ENCODE data around the gene NTSR1.

Gene NTSR1

DNA sequence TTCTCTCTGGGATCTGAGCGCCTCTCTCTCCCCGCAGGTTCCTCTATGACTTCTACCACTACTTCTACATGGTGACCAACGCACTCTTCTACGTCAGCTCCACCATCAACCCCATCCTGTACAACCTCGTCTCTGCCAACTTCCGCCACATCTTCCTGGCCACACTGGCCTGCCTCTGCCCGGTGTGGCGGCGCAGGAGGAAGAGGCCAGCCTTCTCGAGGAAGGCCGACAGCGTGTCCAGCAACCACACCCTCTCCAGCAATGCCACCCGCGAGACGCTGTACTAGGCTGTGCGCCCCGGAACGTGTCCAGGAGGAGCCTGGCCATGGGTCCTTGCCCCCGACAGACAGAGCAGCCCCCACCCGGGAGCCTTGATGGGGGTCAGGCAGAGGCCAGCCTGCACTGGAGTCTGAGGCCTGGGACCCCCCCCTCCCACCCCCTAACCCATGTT lies 51.4 kb downstream of the NTSR1 start:
- DNase-seq, result no peak

DNA sequence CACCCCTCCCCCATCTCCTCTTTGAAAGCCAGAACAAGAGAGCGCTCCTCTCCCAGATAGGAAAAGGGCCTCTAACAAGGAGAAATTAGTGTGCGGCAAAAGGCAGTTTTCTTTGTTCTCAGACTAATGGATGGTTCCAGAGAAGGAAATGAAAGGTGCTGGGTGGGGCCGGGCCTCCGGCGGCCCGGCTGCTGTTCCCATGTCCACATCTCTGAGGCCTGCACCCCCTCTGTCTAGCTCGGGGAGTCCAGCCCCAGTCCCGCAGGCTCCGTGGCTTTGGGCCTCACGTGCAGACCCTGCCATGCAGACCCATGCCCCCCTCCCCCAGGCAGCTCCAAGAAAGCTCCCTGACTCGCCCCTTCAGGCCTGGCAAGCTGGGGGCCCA lies 51.8 kb downstream of the NTSR1 start:
- no peak for DNase-seq

DNA sequence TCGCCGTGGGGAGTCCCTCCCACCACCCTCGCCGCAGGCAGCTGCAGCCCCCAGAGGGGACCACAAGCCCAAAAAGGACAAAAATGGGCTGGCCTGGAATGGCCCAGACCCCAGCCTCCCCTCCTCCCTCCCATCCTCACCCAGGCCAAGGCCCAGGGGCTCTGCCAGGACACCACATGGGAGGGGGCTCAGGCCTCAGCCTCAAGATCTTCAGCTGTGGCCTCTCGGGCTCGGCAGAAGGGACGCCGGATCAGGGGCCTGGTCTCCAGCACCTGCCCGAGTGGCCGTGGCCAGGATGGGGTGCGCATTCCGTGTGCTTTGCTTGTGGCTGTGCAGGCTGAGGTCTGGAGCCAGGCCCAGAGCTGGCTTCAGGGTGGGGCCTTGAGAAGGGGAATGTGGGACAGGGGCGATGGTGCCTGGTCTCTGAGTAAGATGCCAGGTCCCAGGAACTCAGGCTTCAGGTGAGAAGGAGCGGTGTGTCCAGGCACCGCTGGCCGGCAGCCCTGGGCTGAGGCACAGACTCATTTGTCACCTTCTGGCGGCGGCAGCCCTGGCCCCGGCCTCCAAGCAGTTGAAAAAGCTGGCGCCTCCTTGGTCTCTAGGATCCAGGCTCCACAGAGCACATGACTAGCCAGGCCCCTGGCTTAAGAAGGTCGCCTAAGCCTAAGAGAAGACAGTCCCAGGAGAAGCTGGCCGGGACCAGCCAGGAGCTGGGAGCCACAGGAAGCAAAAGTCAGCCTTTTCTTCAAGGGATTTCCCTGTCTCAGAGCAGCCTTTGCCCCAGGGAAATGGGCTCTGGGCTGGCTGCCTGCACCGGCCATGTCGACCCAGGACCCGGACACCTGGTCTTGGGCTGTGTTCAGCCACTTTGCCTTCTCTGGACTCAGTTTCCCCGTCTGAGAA lies 52.5 kb downstream of the NTSR1 start:
- DNase-seq, result no peak

DNA sequence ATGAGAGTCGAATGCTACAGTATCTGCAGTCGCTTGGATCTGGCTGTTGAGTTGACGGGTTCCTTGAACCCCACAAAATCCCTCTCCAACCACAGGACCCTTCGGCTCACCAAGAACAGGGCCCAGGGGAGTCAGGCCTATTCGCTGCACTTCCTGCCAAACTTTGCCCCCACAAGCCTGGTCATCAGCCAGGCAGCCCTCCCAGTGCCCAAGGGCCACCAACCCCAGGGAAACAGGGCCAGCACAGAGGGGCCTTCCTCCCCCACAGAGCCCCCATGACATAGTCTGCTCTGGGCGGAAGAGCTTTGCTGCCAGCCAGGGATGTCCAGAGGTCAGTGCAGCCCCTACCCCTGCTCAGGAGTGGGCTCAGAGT lies 53.1 kb downstream of the NTSR1 start:
- no peak for DNase-seq

DNA sequence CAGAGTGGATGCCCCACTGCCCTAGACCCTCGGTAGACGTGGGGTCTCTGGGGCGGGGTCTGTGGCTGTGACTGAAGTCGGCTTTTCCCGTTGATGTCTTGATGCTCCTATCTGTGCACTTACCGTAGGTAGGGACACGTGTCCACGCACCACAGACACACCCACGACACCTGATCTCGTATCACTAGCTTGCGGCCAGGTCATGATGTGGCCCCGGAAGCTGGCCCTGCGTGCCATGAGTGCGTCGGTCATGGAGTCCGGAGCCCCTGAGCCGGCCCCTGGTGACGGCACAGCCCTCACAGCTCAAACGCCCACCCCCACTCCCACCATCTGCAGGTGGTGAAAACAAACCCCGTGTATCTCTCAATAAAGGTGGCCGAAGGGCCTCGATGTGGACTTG lies 53.7 kb downstream of the NTSR1 start:
- DNase-seq, result no peak

DNA sequence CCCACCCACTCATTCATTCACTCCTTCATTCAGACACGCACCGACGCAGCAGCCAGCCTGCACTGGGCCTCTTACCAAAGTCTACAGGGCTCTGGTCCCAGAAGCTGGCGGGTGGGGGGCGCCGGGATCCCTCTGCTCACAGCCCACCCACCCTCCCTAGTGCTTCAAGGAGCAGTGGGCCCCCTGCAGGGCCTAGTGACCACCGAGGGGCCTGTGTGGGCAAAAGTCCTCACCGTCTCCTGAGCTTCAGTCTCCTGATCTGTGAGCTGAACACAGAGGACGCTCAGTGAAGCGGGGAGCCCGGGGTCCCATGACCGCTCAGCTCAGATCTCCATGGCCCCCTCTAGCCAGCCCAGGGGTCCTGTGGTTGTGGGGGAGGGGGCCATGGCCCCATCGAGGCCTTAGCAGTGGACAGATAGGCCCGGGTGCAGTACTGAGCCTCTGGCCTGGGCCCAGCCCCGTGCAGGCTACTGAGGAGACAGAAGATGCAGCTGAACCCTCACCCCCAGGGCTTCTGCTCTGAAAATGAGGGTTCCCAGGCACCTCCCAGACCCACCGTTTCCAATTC lies 54.2 kb downstream of the NTSR1 start:
- DNase-seq, result no peak

DNA sequence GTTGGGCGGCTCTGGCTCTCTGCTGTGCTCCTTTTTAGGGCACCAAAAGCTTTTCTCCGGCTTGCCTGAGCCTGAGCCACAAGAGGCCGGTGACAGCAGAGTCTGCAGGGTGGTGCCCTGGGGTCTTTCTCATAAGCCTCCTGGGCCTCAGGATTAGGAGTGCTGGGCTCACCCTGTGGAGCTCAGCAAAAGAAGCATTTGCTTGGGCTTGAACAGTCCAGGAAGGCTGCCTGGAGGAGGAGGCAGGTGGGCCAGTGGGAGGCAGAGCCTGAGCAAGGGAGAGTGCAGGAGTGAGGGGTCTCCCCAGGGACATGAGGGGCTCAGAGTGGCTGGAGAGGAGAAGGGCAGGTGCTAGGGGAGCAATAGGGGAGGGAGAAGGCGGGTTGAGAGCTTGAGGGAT lies 54.8 kb downstream of the NTSR1 start:
- no peak for DNase-seq

DNA sequence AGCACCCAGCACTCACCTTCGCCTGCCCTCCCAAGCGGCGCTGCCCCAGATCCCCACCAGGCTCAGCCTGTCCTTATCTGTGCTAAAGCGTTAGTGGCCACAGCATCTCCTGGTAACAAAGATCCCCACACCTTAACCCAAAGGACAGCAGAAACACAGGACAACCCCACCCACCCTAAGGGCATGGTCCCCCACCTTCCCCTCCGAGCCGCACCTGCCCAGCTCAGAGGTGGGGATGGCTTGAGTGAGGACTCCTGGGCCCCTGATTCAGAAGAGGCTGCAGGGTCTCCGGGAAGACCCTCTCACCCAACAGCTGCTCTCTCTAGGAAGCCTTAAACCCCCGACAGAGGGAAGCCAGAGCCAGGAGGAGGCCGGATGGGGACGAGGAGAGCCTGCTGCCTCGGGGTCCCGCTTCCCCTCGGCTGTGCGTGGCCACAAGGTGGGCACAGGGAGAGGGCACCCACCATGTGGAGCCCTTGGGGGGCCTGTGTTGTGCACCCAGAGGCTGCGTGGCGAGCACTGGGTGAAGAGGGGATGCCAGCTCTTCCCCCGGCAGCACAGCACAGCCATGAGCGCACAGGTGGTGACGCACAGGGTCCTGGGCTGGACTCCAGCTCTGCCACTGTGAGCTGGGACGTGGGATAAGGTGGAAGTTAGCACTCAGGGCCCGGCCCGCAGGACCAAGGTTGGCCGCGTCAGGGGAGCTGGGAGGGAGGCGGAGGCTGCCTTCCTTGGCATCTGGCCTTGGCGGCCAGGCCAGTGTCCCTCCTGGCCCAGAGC lies 55.7 kb downstream of the NTSR1 start:
- no peak for DNase-seq

DNA sequence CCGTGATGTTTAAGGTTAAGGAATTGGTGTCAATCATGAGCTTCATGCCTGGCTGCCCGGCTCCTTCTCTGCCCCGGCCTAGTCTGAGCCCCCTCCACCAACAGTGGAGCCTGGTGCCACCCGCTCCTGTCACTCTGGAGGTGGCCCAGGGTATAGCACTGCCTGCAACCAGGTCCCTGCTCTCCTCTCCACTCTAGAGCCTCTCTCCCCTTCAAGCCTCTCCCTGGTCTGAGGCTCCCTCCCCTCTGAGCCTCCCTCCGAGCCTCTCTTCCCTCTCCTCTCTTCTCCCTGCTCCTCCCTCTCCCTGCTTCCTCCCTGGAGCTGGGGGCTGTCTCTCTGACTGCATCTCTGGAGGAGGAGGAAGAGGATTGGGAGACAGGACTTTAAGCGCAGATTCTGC lies 56.4 kb downstream of the NTSR1 start:
- no peak for DNase-seq

DNA sequence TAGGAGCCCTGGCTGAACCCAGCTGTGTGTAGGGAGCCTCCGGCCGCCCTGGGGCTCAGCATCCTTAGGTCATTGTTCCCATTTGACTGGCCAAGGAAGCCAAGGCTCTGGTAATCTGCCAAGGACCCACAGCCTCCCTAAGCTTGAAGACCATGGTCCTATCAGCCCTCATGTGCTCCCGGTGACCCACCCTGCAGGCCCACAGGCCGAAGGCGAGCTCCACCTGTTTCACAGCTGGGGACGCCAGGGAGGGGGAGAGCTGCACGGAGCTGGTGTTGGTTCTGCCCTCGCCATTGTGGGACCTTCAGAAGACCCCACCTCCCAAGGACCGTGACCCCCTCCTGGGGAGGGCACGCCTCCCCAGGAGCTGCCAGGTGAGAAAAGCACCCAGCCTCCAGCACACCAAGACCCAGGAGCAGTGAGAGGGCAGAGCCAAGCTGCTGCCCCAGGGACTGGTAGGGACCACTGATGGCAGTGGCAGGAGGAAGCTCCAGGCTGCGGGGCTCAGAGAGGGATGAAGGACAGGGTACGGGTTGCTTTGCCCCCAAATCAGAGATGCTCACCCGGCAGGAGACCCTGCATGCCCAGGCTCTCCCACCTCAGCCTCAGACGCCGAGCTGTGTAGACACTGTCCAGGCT lies 56.9 kb downstream of the NTSR1 start:
- no peak for DNase-seq

DNA sequence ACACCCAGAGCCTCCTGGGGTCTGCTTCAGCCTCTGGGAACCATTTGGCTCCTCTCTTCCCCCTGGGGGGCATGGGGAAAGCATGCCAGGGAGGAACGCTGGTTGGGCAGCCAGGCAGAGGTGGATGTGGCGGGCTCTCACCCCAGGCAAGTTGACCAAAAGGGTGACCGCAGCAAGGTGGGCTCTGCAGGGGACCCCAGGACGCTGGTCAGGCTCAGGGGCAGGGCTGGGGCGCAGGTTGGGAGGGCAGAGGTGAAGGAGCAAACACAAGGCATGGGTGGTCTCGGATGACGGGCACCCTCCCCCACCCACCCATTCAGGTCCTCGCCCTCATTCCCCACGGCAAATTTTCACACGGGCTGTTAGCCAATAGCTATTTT lies 57.4 kb downstream of the NTSR1 start:
- no peak for DNase-seq

DNA sequence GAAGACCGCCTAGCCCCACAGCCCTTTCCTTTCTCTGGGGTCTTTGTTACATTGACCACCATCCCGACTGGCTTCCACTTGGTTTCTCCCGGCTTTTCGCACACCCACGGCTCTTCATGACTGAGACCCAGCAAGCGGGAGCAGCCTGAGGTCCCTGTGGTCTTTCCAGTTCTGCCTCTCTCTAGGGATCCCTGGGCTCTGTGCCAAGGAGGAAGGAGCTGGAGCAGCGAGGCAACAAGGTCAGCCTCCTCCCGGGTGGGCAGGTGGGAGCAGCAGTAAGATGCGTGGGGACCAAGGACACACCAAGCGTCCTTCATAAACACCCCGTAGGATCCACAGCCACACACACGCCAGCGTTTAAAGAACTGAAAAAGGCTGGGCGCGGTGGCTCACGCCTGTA lies 58.1 kb downstream of the NTSR1 start:
- DNase-seq, result no peak

DNA sequence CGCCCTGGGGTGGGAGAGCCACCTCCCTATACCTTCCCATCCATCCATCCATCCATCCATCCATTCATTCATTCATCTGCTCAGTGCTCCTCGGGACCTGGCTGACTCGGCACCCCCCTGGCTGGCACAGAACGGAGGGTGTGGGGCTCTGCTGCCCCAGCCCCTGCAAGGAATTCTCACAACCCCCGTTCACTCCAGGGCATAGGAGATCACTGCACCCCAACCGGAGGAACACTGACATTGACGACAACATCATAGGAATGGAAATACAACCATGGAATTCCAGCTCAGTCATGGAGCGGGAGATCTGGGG lies 59.6 kb downstream of the NTSR1 start:
- no peak for DNase-seq

DNA sequence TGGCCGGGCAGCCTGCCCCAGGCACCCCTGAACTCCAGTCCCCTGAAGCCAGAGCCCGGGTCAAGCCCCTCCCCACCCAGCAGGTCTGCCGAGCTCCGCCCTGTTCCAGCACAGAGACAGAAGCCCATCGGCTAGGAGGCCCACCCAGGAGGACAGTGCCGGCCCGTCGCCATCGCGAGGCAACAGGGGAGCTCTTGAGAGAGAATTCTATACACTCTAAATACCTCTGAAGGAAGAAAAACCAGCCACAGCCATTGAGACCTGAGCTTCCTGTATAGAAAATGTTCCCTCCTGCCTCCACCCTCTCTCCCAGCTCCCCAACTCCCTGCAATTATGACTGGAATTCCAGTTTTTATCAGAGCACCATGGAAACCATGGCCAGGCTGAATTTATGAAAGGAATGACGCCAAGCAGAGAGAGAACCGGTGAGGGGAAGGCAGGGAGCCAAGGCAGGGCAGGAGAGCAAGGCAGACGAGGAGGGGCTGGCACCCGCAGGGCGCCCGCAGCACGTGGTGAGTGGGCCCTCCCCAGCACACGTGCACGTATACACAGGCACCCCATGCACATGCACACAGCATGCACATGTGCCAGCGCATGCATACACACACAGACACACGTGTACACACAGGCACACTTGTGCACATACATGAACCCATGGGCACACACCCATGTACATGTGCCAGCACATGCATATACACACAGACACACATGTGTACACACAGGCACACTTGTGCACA lies 60.1 kb downstream of the NTSR1 start:
- DNase-seq, result peak; percentile 48

DNA sequence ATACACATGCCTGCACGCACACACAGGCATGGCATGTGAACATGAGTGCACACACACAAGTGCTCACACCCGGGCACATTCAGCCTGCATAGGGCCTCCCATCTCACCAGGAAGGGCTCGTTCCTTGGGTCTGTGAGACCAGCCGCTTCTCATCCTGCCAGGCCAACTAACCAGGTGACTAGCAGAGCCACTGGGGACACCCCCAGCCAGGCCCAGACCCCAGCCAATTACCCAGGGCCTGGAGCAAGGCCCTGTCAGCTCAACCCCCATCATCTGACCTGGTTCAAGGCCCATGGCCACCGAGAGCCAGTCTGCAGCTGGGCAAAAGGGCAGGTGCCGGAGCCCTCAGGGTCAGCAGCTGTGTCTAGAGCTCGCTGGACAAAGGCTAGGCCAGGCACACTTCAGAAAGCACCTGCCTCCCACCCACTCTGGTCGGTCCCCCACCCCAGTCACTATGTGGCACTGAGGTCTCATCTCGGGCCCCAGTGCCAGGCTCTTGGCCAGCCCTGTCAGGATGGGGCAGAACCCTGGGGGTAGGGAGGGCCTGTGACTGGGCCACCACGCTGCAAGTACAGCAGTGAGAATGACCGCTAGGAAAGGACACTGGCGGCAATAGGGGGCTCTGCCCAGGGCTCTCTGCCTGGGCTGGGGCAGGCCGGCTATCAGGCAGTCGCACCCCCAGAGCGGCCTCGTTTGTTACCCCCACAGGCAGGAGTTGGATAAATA lies 60.9 kb downstream of the NTSR1 start:
- no peak for DNase-seq

DNA sequence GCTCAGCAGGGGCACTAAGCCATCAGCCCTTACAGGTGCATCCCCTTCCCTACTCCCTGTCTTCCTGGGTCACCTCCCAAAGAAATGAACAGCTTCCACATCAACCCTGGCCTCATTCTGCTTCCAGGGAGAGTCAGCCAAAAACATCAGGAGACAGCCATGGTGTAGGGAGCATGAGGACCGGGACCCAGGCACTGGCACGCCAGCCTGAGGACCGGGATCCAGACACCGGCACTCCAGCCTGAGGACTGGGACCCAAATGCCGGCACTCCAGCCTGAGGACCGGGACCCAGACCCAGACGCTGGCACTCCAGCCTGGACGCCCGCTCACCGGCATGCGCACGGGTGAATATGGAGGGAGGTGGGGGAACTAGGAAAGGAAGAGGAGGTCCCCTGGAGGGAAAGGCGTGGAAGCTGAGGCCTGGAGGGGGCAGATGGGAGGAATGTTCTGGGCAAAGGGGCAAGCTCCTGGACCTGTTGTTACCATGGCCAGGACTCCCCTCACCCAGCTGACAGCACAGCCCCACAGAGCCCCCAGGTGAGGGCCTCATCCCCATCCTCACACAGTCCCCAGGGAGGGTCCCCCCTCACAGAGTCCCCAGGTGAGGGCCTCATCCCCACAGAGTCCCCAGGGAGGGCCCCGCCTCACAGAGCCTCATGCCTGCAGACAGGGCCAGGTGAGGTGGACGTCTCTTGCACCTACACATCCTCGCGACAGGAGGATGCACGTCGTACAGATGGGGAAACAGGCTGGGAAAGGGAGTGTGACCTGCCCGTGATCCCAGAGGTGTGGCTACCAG lies 61.7 kb downstream of the NTSR1 start:
- no peak for DNase-seq

DNA sequence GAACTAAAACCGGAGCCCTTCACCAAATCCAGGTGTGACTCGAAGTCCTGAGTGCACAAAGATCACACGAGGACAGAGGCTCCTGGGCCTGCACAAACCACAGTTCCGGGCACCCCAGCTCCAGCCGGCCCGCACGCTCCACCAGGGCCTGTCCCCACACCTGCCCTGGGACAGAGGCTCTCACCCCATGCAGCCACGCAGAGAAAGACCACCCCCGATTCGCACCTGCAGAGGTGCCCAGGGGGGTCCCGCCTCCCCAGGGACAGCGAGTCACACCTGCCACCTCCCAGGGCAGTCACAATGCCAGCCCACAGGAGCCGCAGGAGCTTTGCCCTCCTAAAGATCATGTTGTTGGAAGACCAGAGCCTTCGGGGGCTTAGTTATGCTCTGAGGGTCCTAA lies 62.3 kb downstream of the NTSR1 start:
- DNase-seq, result no peak

DNA sequence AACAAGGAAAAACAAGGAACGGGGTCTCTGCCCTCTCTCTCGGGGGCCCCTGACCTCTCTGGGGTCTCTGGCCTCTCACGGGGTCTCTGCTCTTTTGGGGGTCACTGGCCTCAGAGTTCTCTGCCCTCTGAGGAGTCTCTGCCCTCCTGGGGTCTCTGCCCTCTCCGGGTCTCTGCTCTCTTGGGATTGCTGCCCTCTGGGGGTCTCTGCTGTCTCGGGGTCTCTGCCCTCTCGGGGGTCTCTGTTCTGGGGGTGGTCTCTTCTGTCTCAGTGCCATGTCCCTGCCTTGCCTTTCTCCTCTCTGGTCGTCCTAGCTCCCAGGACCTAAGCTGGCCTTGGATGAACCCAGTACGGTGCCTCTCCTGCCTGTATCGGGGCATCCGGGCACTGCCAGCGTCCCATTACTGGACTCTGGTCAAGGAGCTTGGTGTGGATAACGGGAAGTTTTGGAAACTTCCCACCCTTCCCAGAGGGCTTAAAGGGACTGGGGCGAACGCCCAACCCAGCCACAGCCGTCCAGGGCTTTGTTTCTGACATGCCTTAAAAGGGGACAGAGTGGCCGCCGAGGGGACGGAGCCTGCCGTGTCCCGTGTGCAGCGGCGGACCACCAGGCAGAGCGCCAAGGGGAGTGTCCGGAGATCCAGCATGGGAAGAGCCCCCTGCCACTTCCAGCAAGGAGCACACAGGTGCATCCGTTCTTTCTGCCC lies 62.9 kb downstream of the NTSR1 start:
- no peak for DNase-seq

DNA sequence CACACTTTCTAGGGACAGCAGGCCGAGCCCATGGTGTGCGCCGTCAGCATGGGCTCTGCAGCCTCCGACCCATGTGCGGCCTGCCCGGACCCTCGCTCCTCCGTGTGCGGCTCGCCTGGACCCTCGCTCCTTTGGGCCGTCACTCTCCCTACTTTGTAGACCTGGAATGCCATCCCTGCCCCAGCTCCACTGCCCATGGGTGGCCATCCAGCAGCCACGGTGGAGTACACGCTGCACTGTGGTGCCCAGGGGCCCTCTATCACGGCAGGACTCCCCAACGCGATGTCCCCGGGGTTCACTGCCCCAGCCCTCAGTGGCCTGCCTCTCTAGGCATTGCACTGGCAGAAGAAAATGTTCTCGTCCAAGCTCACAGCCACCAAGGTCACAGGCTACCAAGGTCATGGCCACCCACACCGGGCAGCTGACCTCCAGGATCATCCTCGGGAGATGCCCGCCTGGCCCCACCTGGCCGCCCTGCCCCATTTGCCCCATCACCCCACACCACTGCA lies 63.5 kb downstream of the NTSR1 start:
- no peak for DNase-seq

DNA sequence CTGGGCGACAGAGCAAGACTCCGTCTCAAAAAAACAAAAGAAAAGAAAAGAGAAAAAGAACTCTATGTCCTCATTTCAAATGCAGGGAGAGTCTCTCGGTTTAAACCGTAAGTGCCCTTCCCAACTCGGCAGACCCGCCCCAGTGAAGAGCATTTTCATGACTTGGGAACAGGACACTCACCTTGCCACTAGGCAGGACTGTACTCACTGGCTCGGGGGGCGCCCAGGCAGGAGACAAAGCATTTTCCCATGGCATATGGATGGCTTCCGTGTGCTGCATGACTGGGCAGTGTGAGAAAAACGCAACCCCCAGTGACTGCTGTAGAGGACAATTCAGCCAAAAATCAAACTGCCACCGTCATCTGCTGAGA lies 64.0 kb downstream of the NTSR1 start:
- DNase-seq, result no peak

Data from fibroblast of skin of scalp (primary cell).